SU-DHL-6 (cell line): ENCODE results near the gene COG7.

Source experiments
- CTCF ChIP-seq: fragments of 200-600 bp; sonication (generic); IDR thresholded peaks from one replicate; pipeline ENCODE4 v1.5.1; 2017; ENCODE audit warnings: antibody characterized with exemption, mild to moderate bottlenecking, low read length, moderate library complexity; ENCODE audit not compliant: insufficient read depth, poor library complexity, severe bottlenecking
- EZH2phosphoT487 ChIP-seq: fragments of 200-600 bp; sonication (generic), shearing (Covaris generic); conservative IDR thresholded peaks from 2 replicates; pipeline ENCODE4 v1.6.1; 2018; ENCODE audit warnings: mild to moderate bottlenecking, antibody characterized with exemption, low read length, moderate library complexity, mixed read lengths

- TF ChIP-seq CTCF (no peak), EZH2phosphoT487 (no peak)
Observed at GRCh38 chr16:23392223-23392600, 60.8 kb downstream of the COG7 start.
